Spleen (tissue), 7 donors: Measurements from ENCODE around the gene ANKRD52.
"Not testable (repeated sequence)": the region's sequence is repeated elsewhere in the genome, so short reads cannot be mapped to it uniquely, and the experiment has no call there.

Experiments used
- CTCF ChIP-seq, 11 experiments: fragments of 200-600 bp in 7 of 11; fragments of 450-650 bp in 4 of 11; sonication (generic) in 4 of 11; IDR thresholded peaks in 8 of 11; conservative IDR thresholded peaks in 3 of 11; 1 replicate in 7 of 11; 2 replicates in 4 of 11; pipeline versions ENCODE4 v1.4.0 to v1.8.0; 2016 to 2021; ENCODE audit warnings: antibody characterized with exemption in 11 of 11, inconsistent platforms in 4 of 11, mild to moderate bottlenecking in 1 of 11
- POLR2A ChIP-seq, 3 donors: fragments of 450-650 bp; IDR thresholded peaks; one replicate each; pipeline ENCODE4 v1.5.1; 2017; ENCODE audit warnings: antibody characterized with exemption in 3 of 3, mild to moderate bottlenecking in 1 of 3
- donor health status: DM: no; HTN: no; CAD: no; lungs with moderate emphysema.
- donor health status: DM: no; HTN: no; CAD: no.
- donor health status: DM: no; HTN: no; CAD: no.

DNA sequence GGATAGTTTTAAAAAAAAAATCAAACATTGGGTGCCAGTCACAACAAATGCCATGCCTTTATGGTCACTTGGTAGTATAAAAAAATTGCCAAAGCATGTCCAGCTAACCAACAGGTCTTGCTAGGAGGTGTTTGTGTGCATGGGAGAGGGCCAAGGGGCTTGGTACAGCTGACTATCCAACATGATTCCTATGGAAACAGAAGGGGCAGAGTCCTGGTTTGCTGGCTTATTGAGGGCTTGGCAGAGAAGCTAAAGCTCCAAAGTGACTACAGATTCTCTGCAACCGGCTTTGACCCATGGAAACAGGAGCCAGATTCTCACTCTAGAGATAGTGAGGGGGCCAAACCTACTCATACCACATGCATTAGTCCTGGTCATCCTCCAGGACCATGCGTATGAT, 14.3 kb upstream of the ANKRD52 start:
- not testable (repeated sequence) for TF ChIP-seq CTCF (IDR thresholded peaks at IDR 0.05 in 8 of 11, conservative IDR thresholded peaks at IDR 0.05 in 3 of 11); POLR2A (IDR thresholded peaks at IDR 0.05)
